K562 (cell line): ENCODE data around the gene FDX2. TPM values are rescaled to one million over a fixed set of nuclear protein-coding genes. Genes with fewer than 3 reads are reported as not detected.

Source experiments
- BCOR ChIP-seq: fragments of 450-650 bp; IDR thresholded peaks from 2 replicates; pipeline ENCODE4 v1.6.1; 2016
- FOXJ3 ChIP-seq: sonication (generic); formaldehyde crosslinking; IDR thresholded peaks from 2 replicates; pipeline ENCODE4 v1.4.0; 2020; ENCODE audit warnings: mild to moderate bottlenecking, missing genetic modification reagents
- GTF2A2 ChIP-seq: IDR thresholded peaks from 2 replicates; pipeline ENCODE4 v1.6.1; 2016; ENCODE audit warnings: mild to moderate bottlenecking, missing genetic modification characterization, missing compliant biosample characterization
- HMGXB4 ChIP-seq: sonication (generic); formaldehyde crosslinking; IDR thresholded peaks from 2 replicates; pipeline ENCODE4 v1.8.1; 2023; ENCODE audit warnings: mild to moderate bottlenecking, missing genetic modification reagents
- HNRNPLL ChIP-seq: fragments of 200-400 bp; formaldehyde crosslinking; IDR thresholded peaks from 2 replicates; pipeline ENCODE4 v1.6.1; 2017; ENCODE audit warnings: low read length, low read depth, mild to moderate bottlenecking; ENCODE audit not compliant: poor library complexity, severe bottlenecking
- MGA ChIP-seq: fragments of 450-650 bp; IDR thresholded peaks from 2 replicates; pipeline ENCODE4 v1.6.1; 2016; ENCODE audit warnings: mild to moderate bottlenecking, moderate library complexity
- MTA2 ChIP-seq: fragments of 450-650 bp; IDR thresholded peaks from 2 replicates; pipeline ENCODE4 v1.6.1; 2016; ENCODE audit warnings: low read depth
- NKRF ChIP-seq: fragments of 450-650 bp; IDR thresholded peaks from 2 replicates; pipeline ENCODE4 v1.6.1; 2016; ENCODE audit warnings: borderline replicate concordance
- SREBF1 ChIP-seq: fragments of 150-350 bp; IDR thresholded peaks from 2 replicates; pipeline ENCODE4 v1.6.1; 2014; ENCODE audit warnings: antibody characterized with exemption, low read depth, low read length, borderline replicate concordance
- ZBED1 ChIP-seq: IDR thresholded peaks from 2 replicates; pipeline ENCODE4 v1.6.1; 2014
- ZNF696 ChIP-seq: fragments of 250-450 bp; sonication (Bioruptor Pico); conservative IDR thresholded peaks from 2 replicates; pipeline ENCODE4 v1.4.0; 2020; ENCODE audit warnings: mild to moderate bottlenecking, moderate library complexity
- ZNF77 ChIP-seq: fragments of 250-450 bp; sonication (Bioruptor Pico); IDR thresholded peaks from 2 replicates; pipeline ENCODE4 v1.5.0; 2020
- ZZZ3 ChIP-seq: fragments of 450-650 bp; IDR thresholded peaks from 2 replicates; pipeline ENCODE4 v1.6.1; 2016; ENCODE audit warnings: antibody characterized with exemption, mild to moderate bottlenecking, moderate library complexity
- polyA plus RNA-seq, 8 experiments: library from polyadenylated mRNA; depleted of rRNA in 4 of 8; stranded (reverse) in 5 of 8; unstranded in 3 of 8; fragments of >200 nt; fragmentation: Nextera tagmentation in 2 of 8; fragmentation: Illumina TruSeq in 1 of 8; extraction: Ambion mirVana in 2 of 8; extraction: Trizol in 1 of 8; gene quantifications; 2 replicates each; pipeline versions ENCODE4 v1.2.1 to v1.2.3, GENCODE V29; 2011 to 2014; ENCODE audit warnings: inconsistent platforms in 1 of 8, missing spikeins in 1 of 8
- total RNA-seq, 7 experiments: library from RNA; depleted of rRNA in 6 of 7; stranded (reverse); fragments of >200 nt in 6 of 7; fragmentation: Illumina TruSeq in 2 of 7; extraction: Trizol in 2 of 7; gene quantifications; 2 replicates each; pipeline versions ENCODE4 v1.2.1 to v1.2.3, GENCODE V29; 2011 to 2021; ENCODE audit warnings: low replicate concordance in 1 of 7

The FDX2 gene
- total and polyA plus RNA-seq, 9 of the 15 experiments (the other 6 are each of a cell fraction or from before 2014, with no cell fraction given) = 2.5 to 49.8 (median 29.7) TPM

- TF ChIP-seq FOXJ3 (CRISPR knock-in tag) (no peak), ZZZ3 (no peak), ZNF696 (CRISPR knock-in tag) (no peak), BCOR (peak; percentile 29; the same call in 1 of the 2 replicates), HNRNPLL (no peak), SREBF1 (no peak), ZNF77 (CRISPR knock-in tag) (no peak), GTF2A2 (tag) (no peak), MGA (no peak; the same call in none of the 2 replicates), HMGXB4 (CRISPR knock-in tag) (peak; percentile 57; the same call in 1 of the 2 replicates), MTA2 (peak; percentile 39; the same call in 1 of the 2 replicates), ZBED1 (no peak), NKRF (no peak)
Observed at GRCh38 chr19:10333758-10334587, 18.2 kb upstream of the FDX2 start (continued).
